Prostate gland (tissue), 2 donors: ENCODE results near the gene RAMACL. TPM values are rescaled to one million over a fixed set of nuclear protein-coding genes. Genes with fewer than 3 reads are reported as not detected.
"Not testable (repeated sequence)": the region's sequence is repeated elsewhere in the genome, so short reads cannot be mapped to it uniquely, and the experiment has no call there.

Source experiments
- DNase-seq: peaks from one replicate; pipeline ENCODE4 v3.0.0-alpha.2; 2019; ENCODE audit warnings: low spot score
- H3K27ac ChIP-seq, 2 donors: fragments of 200-600 bp; sonication (generic); 2 replicates each; pipeline ENCODE4 v1.5.1; 2017 to 2019
- H3K27me3 ChIP-seq: fragments of 200-600 bp; sonication (generic); replicated peaks from 2 replicates; pipeline ENCODE4 v1.5.1; 2019; ENCODE audit not compliant: insufficient read depth
- H3K36me3 ChIP-seq, 2 donors: fragments of 200-600 bp; sonication (generic); 1 replicate in 1 of 2; 2 replicates in 1 of 2; pipeline versions ENCODE4 v1.5.1 to v1.8.1; 2017 to 2019
- H3K4me1 ChIP-seq: fragments of 200-600 bp; sonication (generic); replicated peaks from 2 replicates; pipeline ENCODE4 v1.5.1; 2019
- H3K4me3 ChIP-seq, 2 donors: fragments of 200-600 bp; sonication (generic); 2 replicates each; pipeline ENCODE4 v1.5.1; 2017 to 2019
- H3K9me3 ChIP-seq: fragments of 200-600 bp; sonication (generic); 2 replicates; pipeline ENCODE4 v1.5.1; 2017
- POLR2A ChIP-seq: fragments of 450-650 bp; IDR thresholded peaks from one replicate; pipeline ENCODE4 v1.6.1; 2016; ENCODE audit warnings: antibody characterized with exemption, mild to moderate bottlenecking
- POLR2AphosphoS5 ChIP-seq: sonication (generic); formaldehyde crosslinking; IDR thresholded peaks from one replicate; pipeline ENCODE4 v1.6.1; 2017; ENCODE audit warnings: antibody characterized with exemption
- WGBS: methylation state at CpG from one replicate; pipeline ENCODE4 v1.1.5; 2018; 5-methylcytosine and 5-hydroxymethylcytosine counted together
- intact Hi-C: fragments of 100-400 bp; cut with DNase I; formaldehyde crosslinking; loops from one replicate; pipeline ENCODE4 v1.14.2; 2022
- total RNA-seq, 2 donors: library from RNA; depleted of rRNA; stranded (reverse); fragments of >200 nt; gene quantifications; one replicate each; pipeline ENCODE4 v1.1.0, GENCODE V29; 2016
- TF ChIP-seq, protein P1 (sequence below), 4 experiments: fragments of 200-600 bp in 2 of 4; fragments of 450-650 bp in 2 of 4; sonication (generic) in 2 of 4; IDR thresholded peaks; 1 replicate in 3 of 4; 2 replicates in 1 of 4; pipeline ENCODE4 v1.5.1; 2016 to 2019; ENCODE audit warnings: antibody characterized with exemption in 4 of 4, mild to moderate bottlenecking in 2 of 4, moderate library complexity in 2 of 4

RAMACL gene
- 1 to 10 TPM in 1 of 2 donors, under 1 TPM in 1; 0.68 to 1.1 TPM for total RNA-seq

DNA sequence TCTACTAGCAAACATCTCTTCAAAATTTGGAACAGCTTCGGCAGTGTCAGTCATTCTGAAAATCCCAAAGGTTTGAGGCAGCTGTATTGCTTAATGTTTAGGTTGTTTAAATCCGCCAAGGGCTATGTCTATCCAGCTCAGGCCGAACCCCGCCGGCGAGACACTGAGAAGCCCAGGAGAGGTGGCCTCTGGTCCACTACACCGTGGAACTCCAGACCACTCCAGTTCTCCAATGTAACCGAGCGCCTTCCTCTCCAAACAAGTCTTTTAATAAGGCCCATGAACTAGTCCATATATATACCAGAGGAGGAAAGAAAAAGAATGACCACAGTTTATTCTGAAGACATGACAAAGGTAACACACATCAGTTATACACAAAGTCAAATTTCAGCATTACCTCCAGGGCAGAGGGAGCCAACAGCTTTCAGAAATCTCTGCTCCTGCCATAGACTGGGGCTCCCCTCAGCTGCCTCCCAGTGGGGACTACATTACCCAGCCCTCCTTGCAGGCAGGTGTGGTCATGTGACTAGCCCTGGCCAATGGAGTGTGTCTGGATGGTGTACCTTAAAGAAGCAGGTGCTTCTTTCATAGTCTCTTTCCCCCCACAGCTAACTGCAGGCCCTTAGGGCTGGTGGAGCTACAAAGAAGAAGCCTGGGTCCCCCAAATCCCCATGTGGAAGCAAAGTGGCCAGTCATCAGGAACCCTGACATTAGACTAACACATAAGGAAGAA is at the start of gene RAMACL:
RAMACL (minus strand) TSS at position 255 of the 733 bp plus-strand sequence; CDS start at position 54, 201 bp downstream.
- intact Hi-C loops: no loop called here
- Histone ChIP-seq H3K4me1 (no peaks in the 10 kb centered on the region), H3K27me3 (no peaks in the 10 kb centered on the region), H3K4me3 (no peak within 1 kb of the TSS), H3K9me3 (no peaks in the 10 kb centered on the region), H3K27ac (no peak within 1 kb of the TSS), H3K36me3 (no peaks in the 10 kb centered on the region)
- no peak for DNase-seq
- TF ChIP-seq POLR2A (no peak), POLR2AphosphoS5 (no peak)
- TF ChIP-seq, protein P1, sequence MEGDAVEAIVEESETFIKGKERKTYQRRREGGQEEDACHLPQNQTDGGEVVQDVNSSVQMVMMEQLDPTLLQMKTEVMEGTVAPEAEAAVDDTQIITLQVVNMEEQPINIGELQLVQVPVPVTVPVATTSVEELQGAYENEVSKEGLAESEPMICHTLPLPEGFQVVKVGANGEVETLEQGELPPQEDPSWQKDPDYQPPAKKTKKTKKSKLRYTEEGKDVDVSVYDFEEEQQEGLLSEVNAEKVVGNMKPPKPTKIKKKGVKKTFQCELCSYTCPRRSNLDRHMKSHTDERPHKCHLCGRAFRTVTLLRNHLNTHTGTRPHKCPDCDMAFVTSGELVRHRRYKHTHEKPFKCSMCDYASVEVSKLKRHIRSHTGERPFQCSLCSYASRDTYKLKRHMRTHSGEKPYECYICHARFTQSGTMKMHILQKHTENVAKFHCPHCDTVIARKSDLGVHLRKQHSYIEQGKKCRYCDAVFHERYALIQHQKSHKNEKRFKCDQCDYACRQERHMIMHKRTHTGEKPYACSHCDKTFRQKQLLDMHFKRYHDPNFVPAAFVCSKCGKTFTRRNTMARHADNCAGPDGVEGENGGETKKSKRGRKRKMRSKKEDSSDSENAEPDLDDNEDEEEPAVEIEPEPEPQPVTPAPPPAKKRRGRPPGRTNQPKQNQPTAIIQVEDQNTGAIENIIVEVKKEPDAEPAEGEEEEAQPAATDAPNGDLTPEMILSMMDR (IDR thresholded peaks at IDR 0.05): no peak
- 99% methylated on average over 9 of the region's 9 CpGs for WGBS

DNA sequence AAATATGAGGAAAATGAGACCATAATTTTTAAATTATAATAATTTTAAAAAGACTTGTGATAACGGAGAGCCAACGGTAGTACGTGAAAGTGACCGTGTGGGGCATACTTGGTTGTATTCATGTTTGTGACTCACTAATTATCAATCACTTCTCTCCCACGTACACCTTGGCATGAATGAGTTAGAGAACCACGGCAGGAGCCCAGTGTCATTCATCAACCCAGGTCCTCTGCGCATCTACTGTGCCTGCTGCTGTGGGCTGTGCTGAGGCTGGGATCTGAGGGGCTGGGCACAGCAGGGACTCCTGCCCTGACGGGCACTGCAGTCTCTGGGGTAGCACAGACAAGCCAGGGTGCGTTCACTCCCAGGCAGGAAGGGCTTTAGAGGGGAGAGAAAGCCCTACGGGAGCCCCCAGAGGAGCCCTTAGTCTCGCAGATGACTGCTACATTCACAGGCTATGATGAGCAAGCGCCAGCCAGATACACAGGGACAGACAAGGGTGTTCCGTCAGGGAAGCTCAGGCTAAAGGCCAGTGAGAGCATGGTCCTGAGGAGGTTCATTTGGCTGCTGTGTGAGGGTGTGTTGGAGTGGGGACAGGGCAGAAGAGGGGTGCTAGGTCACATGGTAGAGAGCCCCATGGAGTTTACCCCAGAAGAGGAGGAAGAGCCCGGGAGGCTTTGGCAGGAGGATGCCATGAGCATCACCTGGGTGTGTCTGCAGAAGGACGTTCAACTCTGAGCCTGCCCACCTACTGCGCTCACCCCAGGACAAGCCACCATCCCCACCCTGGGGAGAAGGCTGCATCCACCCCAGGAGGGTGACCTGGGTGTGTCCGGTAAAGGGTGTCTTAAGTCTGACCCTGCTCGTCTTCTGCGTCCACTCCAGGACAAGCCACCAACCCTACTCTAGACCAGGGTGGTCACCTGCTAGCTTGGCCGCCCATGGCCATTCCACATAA is 48.8 kb upstream of the RAMACL start:
- no peaks in the 10 kb centered on the region for H3K27me3 ChIP-seq
- WGBS: 91% methylated on average over 20 of the region's 20 CpGs
- no peaks in the 10 kb centered on the region for H3K4me1 ChIP-seq
- no peak for DNase-seq
- no peaks in the 10 kb centered on the region for H3K36me3 ChIP-seq
- TF ChIP-seq, protein P1 (IDR thresholded peaks at IDR 0.05): no peak
- TF ChIP-seq POLR2A: no peak
- TF ChIP-seq POLR2AphosphoS5: no peak
- no peaks in the 10 kb centered on the region for H3K9me3 ChIP-seq
- H3K27ac ChIP-seq: no peak overlapping the region
- H3K4me3 ChIP-seq: no peak overlapping the region
- intact Hi-C loops: no loop called here

DNA sequence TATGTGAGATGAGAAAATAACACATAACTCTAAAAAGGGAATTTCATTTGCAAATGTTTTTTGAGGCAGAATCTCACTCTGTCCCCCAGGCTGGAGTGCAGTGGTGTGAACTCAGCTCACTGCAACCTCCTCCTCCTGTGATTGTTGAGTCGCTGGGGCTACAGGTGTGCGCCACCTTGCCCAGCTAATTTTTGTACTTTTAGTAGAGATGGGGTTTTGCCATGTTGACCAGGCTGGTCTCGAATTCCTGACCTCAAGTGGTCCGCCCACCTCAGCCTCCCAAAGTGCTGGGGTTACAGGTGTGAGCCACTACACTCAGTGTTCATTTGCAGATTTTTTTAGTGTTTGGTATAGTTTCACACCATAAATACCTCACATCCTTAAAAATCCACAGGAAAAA is 48.1 kb upstream of the RAMACL start:
- WGBS: 94% methylated on average over 4 of the region's 4 CpGs
- H3K4me1 ChIP-seq, H3K27ac ChIP-seq, H3K4me3 ChIP-seq, H3K36me3 ChIP-seq, DNase-seq, H3K27me3 ChIP-seq, H3K9me3 ChIP-seq, intact Hi-C loops: not testable (repeated sequence)

DNA sequence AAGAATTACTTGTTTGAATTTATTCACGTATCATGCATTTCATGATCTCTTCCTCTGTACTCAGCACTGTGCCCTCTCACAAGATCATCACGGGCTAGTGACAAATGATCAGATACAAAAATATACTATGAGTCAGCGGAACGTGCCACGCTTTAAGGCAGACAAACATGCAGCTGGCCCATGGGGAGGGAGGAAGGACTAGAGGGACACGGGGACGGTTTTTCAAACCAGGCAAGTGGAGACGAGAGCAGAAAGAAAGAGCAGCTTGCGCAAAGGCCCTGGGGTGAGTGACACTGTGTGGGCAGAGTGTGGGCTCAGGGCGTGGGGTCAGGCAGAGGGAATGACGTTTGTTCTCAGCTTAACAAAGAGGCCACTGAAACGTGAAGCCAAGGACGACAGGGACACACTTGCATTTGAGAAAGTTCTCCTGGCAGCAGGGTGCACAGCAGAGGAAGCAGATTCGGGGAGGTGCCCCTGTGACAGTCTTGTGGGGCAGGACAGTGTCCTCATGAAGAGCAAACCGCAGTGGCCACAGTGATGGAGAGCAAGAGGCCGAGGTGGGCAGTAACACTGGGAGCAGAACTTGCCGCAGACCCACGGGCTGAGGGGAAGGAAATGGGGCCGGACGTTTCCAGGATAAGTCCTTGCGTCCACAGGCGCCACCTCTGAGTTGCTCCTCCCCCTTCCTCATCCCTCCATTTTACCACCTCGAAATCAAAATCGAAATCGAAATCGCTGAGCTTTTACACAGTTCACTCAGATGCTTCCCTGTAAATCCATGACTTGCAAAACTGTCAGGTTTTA is 47.5 kb upstream of the RAMACL start:
- TF ChIP-seq POLR2AphosphoS5: no peak
- no peak for TF ChIP-seq POLR2A
- TF ChIP-seq, protein P1 (IDR thresholded peaks at IDR 0.05): no peak
- WGBS: 85% methylated on average over 26 of the region's 26 CpGs
- H3K4me1 ChIP-seq: peaks cover 1% of the 10 kb centered on the region
- no peak for DNase-seq
- H3K36me3 ChIP-seq: no peaks in the 10 kb centered on the region
- H3K9me3 ChIP-seq: no peaks in the 10 kb centered on the region
- intact Hi-C loops: no loop called here
- no peak overlapping the region for H3K4me3 ChIP-seq
- H3K27me3 ChIP-seq: no peaks in the 10 kb centered on the region
- H3K27ac ChIP-seq: no peak overlapping the region

DNA sequence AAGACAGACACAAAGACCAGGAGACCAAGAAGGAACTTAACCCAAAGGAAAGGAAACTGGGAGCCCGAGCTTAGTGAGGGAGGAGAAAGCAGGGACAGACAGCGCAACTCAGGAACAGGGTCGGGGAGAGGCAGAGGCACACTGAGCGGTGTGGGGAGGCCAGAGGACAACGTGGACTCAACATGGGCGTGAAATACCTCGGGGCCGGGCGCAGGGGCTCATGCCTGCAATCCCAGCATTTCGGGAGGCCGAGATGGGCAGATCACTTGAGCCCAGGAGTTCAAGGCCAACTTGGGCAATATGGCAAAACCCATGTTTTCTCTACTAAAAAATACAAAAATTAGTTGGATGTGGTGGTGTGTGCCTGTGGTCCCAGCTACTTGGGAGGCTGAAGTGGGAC is 46.3 kb upstream of the RAMACL start:
- Histone ChIP-seq H3K27ac (no peak overlapping the region), H3K27me3 (no peaks in the 10 kb centered on the region), H3K4me3 (no peak overlapping the region), H3K9me3 (no peaks in the 10 kb centered on the region), H3K4me1 (peaks cover 9% of the 10 kb centered on the region), H3K36me3 (no peaks in the 10 kb centered on the region)
- no peak for TF ChIP-seq POLR2A
- TF ChIP-seq POLR2AphosphoS5: no peak
- TF ChIP-seq, protein P1 (IDR thresholded peaks at IDR 0.05): no peak
- WGBS: 95% methylated on average over 11 of the region's 11 CpGs
- no peak for DNase-seq
- intact Hi-C loops: no loop called here
